Trophoblast cell (in vitro differentiated cells and primary cell): ENCODE data around the gene RASA1.

Source experiments
- DNase-seq, 2 donors: peaks; one replicate each; pipeline ENCODE4 v3.0.0-alpha.2; 2016
- H2AFZ ChIP-seq: 2 replicates; pipeline ENCODE4 v1.6.1; 2013; ENCODE audit warnings: low read length, moderate library complexity, mild to moderate bottlenecking; ENCODE audit not compliant: insufficient read depth, poor library complexity
- H2AK5ac ChIP-seq: 2 replicates; pipeline ENCODE4 v1.6.1; 2013; ENCODE audit warnings: mild to moderate bottlenecking, low read length
- H2BK120ac ChIP-seq: 2 replicates; pipeline ENCODE4 v1.6.1; 2013; ENCODE audit warnings: low read length, mild to moderate bottlenecking, moderate library complexity; ENCODE audit not compliant: insufficient read depth, poor library complexity
- H2BK12ac ChIP-seq: 2 replicates; pipeline ENCODE4 v1.6.1; 2013; ENCODE audit warnings: mild to moderate bottlenecking, low read length, moderate library complexity
- H2BK5ac ChIP-seq: 2 replicates; pipeline ENCODE4 v1.6.1; 2013; ENCODE audit warnings: low read length, low read depth, moderate library complexity, mild to moderate bottlenecking; ENCODE audit not compliant: poor library complexity
- H3K14ac ChIP-seq: 2 replicates; pipeline ENCODE4 v1.6.1; 2013; ENCODE audit warnings: mild to moderate bottlenecking, low read length
- H3K18ac ChIP-seq: 2 replicates; pipeline ENCODE4 v1.6.1; 2013; ENCODE audit warnings: mild to moderate bottlenecking, low read length
- H3K23ac ChIP-seq: 2 replicates; pipeline ENCODE4 v1.6.1; 2013; ENCODE audit warnings: low read length
- H3K27ac ChIP-seq: 2 replicates; pipeline ENCODE4 v1.5.1; 2013; ENCODE audit warnings: low read depth, mild to moderate bottlenecking, inconsistent platforms, low read length, moderate library complexity
- H3K27me3 ChIP-seq: 2 replicates; pipeline ENCODE4 v1.6.1; 2013; ENCODE audit warnings: inconsistent platforms, mild to moderate bottlenecking, low read length, moderate library complexity; ENCODE audit not compliant: insufficient read depth
- H3K36me3 ChIP-seq, 2 experiments: 1 replicate in 1 of 2; 2 replicates in 1 of 2; pipeline ENCODE4 v1.6.1; 2013; ENCODE audit warnings: low read length in 2 of 2, mild to moderate bottlenecking in 2 of 2, moderate library complexity in 1 of 2; ENCODE audit not compliant: insufficient read depth in 2 of 2, control insufficient read depth in 1 of 2
- H3K4ac ChIP-seq: 2 replicates; pipeline ENCODE4 v1.6.1; 2013; ENCODE audit warnings: low read depth, mild to moderate bottlenecking, low read length, moderate library complexity
- H3K4me1 ChIP-seq, 2 experiments: 1 replicate in 1 of 2; 2 replicates in 1 of 2; pipeline ENCODE4 v1.6.1; 2013; ENCODE audit warnings: low read length in 2 of 2, mild to moderate bottlenecking in 2 of 2, moderate library complexity in 1 of 2; ENCODE audit not compliant: insufficient read depth in 2 of 2, control insufficient read depth in 1 of 2
- H3K4me2 ChIP-seq: 2 replicates; pipeline ENCODE4 v1.6.1; 2013; ENCODE audit warnings: inconsistent platforms, mild to moderate bottlenecking, low read length, moderate library complexity
- H3K4me3 ChIP-seq: 2 replicates; pipeline ENCODE4 v1.5.1; 2013; ENCODE audit warnings: mild to moderate bottlenecking, low read depth, low read length, inconsistent platforms
- H3K79me1 ChIP-seq: one replicate; pipeline ENCODE4 v1.6.1; 2013; ENCODE audit warnings: low read length
- H3K79me2 ChIP-seq: 2 replicates; pipeline ENCODE4 v1.6.1; 2013; ENCODE audit warnings: low read length, mild to moderate bottlenecking; ENCODE audit not compliant: control insufficient read depth, insufficient read depth, poor library complexity
- H3K9ac ChIP-seq: 2 replicates; pipeline ENCODE4 v1.6.1; 2013; ENCODE audit warnings: mild to moderate bottlenecking, low read length
- H3K9me3 ChIP-seq: 2 replicates; pipeline ENCODE4 v1.6.1; 2013; ENCODE audit warnings: low read depth, mild to moderate bottlenecking, control low read depth, inconsistent platforms, low read length; ENCODE audit not compliant: insufficient read depth
- H4K12ac ChIP-seq: 2 replicates; pipeline ENCODE4 v1.6.1; 2013; ENCODE audit warnings: low read depth, mild to moderate bottlenecking, low read length, moderate library complexity
- H4K8ac ChIP-seq: 2 replicates; pipeline ENCODE4 v1.6.1; 2013; ENCODE audit warnings: low read depth, mild to moderate bottlenecking, low read length, moderate library complexity
- H4K91ac ChIP-seq: one replicate; pipeline ENCODE4 v1.6.1; 2013; ENCODE audit warnings: low read depth, mild to moderate bottlenecking, low read length, moderate library complexity
- WGBS: extraction: QIAGEN DNeasy Blood & Tissue Kit; methylation state at CpG from one replicate; pipeline ENCODE4 v1.1.7; 2013; ENCODE audit warnings: missing lambda C conversion rate; ENCODE audit not compliant: insufficient read length, insufficient coverage; ENCODE audit errors: extremely low coverage; 5-methylcytosine and 5-hydroxymethylcytosine counted together

The RASA1 gene

DNA sequence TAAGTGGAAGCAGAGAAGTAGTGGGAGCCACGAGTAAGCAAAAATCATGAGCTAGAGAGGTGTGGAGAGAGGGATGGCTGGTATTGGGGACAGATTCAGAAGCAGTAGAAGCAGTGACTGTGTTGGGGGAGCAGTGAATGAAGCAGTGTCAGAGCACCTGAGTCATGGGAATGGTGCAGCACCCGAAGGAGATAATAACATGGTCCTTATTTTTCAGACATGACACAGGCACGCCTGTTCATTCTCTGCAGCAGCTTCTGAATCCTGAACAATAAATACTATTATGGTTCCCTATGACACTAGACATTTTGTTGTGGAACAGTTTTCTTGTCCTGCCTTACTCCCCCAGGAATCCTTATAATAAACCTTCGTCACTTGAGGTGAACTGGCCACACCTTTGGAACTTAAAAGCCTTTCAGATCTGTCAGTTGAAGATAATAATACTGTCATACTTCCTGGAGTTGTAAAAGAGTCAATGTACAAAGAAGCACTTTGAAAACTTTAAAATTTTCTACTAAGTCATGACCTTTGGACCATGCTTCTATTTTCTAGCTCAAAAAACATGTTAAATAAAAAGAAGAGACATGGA is 7.0 kb upstream of the RASA1 start:
- Histone ChIP-seq H4K8ac (no peak overlapping the region), H3K18ac (no peak overlapping the region), H4K12ac (no peak overlapping the region), H3K27me3 (no peaks in the 10 kb centered on the region), H2AFZ (no peak overlapping the region), H2BK5ac (no peak overlapping the region), H4K91ac (no peak overlapping the region), H3K4me1 (no peaks in the 10 kb centered on the region), H3K4me3 (no peak overlapping the region), H2AK5ac (no peak overlapping the region), H3K27ac (no peak overlapping the region), H3K23ac (no peak overlapping the region), H3K4me2 (no peak overlapping the region), H3K9me3 (no peaks in the 10 kb centered on the region), H3K4ac (no peak overlapping the region), H3K79me2 (no peaks in the 10 kb centered on the region), H3K36me3 (no peaks in the 10 kb centered on the region), H2BK120ac (no peak overlapping the region), H2BK12ac (no peak overlapping the region), H3K14ac (no peak overlapping the region), H3K9ac (no peak overlapping the region), H3K79me1 (no peaks in the 10 kb centered on the region)
- no CpG with 5 or more reads among the region's 4 CpGs for WGBS
- no peak for DNase-seq

DNA sequence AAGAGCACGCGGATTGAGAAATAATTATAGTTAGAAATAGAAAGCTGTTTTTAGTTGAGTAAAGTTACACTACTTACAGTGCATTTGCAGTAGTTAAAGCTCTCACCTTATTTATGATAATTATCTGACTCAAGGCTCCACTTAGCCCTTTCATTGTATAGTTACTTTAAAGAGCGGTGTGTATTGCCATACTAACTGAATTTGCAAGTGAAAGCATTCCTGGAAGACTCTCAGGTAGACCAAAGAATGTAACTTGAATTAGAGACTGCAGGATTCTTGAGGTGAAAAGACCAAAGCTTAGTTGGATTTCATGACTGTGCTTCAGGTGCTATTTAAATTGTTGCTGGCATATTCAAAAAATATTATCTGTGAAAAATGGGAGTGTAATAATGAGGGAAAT is 4.2 kb upstream of the RASA1 start:
- DNase-seq: no peak

DNA sequence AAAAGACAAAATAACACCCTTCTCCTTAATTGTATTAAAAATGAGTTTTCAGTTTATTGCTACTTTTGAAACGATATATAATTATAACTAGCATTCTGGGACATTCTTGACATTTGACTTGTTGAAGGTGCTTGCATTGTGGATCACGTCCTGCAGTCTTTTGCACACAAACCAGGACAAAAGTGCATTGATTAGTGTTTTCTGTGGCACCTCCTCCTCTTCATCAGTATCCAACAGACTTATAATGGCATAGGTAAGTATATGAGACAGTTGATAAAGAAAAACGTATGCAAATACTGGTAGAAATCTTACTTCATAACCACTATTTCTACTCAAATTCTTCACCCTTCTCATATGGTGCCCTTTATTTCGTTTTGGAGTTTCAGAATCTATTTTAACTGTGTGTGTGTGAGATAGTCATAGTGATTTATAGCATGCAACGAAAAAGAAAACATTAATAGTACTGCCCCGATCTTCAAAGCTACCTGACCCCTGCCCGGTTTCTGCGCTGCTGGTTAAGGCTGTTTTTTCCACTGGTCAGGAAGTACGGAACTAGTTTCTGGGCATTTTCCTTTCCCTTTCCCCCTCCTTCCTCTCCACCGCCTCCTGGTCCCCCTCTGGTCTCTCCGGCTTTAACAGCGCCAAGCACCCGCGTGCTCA is 639 bp upstream of the RASA1 start:
- peak overlapping the region; percentile 82 for H3K27ac ChIP-seq
- peak overlapping the region; percentile 91 for H2BK5ac ChIP-seq
- peak overlapping the region; percentile 86 for H3K14ac ChIP-seq
- H3K4me1 ChIP-seq: no peaks in the 10 kb centered on the region
- H3K9ac ChIP-seq: peak overlapping the region; percentile 73
- no CpG with 5 or more reads among the region's 14 CpGs for WGBS
- H3K4ac ChIP-seq: peak overlapping the region; percentile 49
- peak overlapping the region; percentile 91 for H2AFZ ChIP-seq
- H3K9me3 ChIP-seq: peaks cover 3% of the 10 kb centered on the region
- peak overlapping the region; percentile 72 for H3K4me2 ChIP-seq
- peaks cover 0 to 7% of the 10 kb centered on the region in 2 experiments for H3K36me3 ChIP-seq
- peak overlapping the region; percentile 95 for H4K8ac ChIP-seq
- H3K18ac ChIP-seq: peak overlapping the region; percentile 92
- no peak overlapping the region for H2BK12ac ChIP-seq
- no peak overlapping the region for H3K23ac ChIP-seq
- H3K4me3 ChIP-seq: peak overlapping the region; percentile 75
- peak overlapping the region; percentile 79 for H4K12ac ChIP-seq
- H4K91ac ChIP-seq: peak overlapping the region; percentile 82
- DNase-seq: no peak
- H3K27me3 ChIP-seq: no peaks in the 10 kb centered on the region
- H3K79me2 ChIP-seq: peaks cover 16% of the 10 kb centered on the region
- peak overlapping the region; percentile 87 for H2BK120ac ChIP-seq
- H2AK5ac ChIP-seq: no peak overlapping the region
- H3K79me1 ChIP-seq: peaks cover 12% of the 10 kb centered on the region

More for the DNA sequence above, 4.2 kb upstream of the RASA1 start:
- no peak overlapping the region for H2BK5ac ChIP-seq
- no peaks in the 10 kb centered on the region for H3K27me3 ChIP-seq
- peaks cover 11% of the 10 kb centered on the region for H3K79me1 ChIP-seq
- no CpG with 5 or more reads among the region's 3 CpGs for WGBS
- no peak overlapping the region for H4K8ac ChIP-seq
- H3K27ac ChIP-seq: no peak overlapping the region
- H3K79me2 ChIP-seq: peaks cover 11% of the 10 kb centered on the region
- no peak overlapping the region for H3K4me3 ChIP-seq
- H2BK12ac ChIP-seq: no peak overlapping the region
- H2AK5ac ChIP-seq: no peak overlapping the region
- H3K4ac ChIP-seq: no peak overlapping the region
- peaks cover 3% of the 10 kb centered on the region for H3K9me3 ChIP-seq
- H4K91ac ChIP-seq: no peak overlapping the region
- H3K4me1 ChIP-seq: no peaks in the 10 kb centered on the region
- H2BK120ac ChIP-seq: no peak overlapping the region
- H3K36me3 ChIP-seq: no peaks in the 10 kb centered on the region
- no peak overlapping the region for H3K9ac ChIP-seq
- no peak overlapping the region for H4K12ac ChIP-seq
- H3K18ac ChIP-seq: no peak overlapping the region
- no peak overlapping the region for H2AFZ ChIP-seq
- H3K4me2 ChIP-seq: no peak overlapping the region
- H3K23ac ChIP-seq: no peak overlapping the region
- H3K14ac ChIP-seq: no peak overlapping the region

DNA sequence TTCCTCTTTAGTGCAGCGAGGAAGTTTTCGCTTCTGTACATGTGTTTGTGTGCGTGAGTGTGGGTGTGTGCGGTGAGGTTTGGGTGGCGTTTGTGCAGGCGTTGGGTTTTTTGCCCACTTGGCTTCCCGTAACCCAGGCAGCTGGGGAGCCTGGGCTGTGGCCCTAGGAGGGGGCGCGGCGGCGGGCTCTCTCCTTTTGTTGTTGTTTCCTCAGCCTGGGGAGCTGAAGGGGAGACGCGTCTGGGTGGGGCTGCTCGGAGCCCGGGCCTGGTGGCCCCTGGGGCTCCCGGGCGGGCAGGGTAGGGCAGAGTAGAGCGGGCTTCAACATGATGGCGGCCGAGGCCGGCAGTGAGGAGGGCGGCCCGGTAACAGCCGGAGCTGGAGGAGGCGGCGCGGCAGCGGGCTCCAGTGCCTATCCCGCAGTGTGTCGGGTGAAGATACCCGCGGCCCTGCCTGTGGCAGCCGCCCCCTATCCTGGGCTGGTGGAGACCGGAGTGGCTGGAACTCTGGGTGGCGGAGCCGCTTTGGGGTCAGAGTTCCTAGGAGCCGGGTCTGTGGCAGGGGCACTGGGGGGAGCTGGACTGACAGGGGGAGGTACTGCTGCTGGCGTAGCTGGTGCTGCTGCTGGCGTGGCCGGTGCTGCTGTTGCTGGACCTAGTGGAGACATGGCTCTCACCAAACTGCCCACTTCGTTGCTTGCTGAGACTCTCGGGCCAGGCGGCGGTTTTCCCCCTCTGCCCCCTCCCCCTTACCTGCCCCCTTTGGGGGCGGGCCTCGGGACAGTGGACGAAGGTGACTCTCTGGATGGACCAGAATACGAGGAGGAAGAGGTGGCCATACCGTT is 665 bp downstream of the RASA1 start:
- Histone ChIP-seq H3K4ac (peak overlapping the region; percentile 75), H3K36me3 (peaks cover 0 to 7% of the 10 kb centered on the region in 2 experiments), H3K79me1 (peaks cover 12% of the 10 kb centered on the region), H3K27me3 (no peaks in the 10 kb centered on the region), H2BK5ac (peak overlapping the region; percentile 66), H2BK120ac (peak overlapping the region; percentile 59), H4K12ac (peak overlapping the region; percentile 66), H3K14ac (peak overlapping the region; percentile 91), H3K27ac (peak overlapping the region; percentile 97), H3K23ac (peak overlapping the region; percentile 99), H3K9me3 (peaks cover 3% of the 10 kb centered on the region), H3K4me2 (peak overlapping the region; percentile 89), H4K91ac (peak overlapping the region; percentile 78), H3K79me2 (peaks cover 16% of the 10 kb centered on the region), H2BK12ac (peak overlapping the region; percentile 10), H3K4me3 (peak overlapping the region; percentile 98), H2AFZ (peak overlapping the region; percentile 58), H2AK5ac (peak overlapping the region; percentile 40), H3K9ac (peak overlapping the region; percentile 99), H3K18ac (peak overlapping the region; percentile 87), H4K8ac (peak overlapping the region; percentile 85), H3K4me1 (no peaks in the 10 kb centered on the region)
- WGBS: no CpG with 5 or more reads among the region's 49 CpGs
- peak; percentile 80 to 83 for DNase-seq
